HG02970 (cell line): ENCODE data around the gene SMAD6.

Experiments used
- ATAC-seq: cut with Tn5 transposase; IDR thresholded peaks from one replicate; pipeline ENCODE4 v1.9.1; 2021; ENCODE audit warnings: mild to moderate bottlenecking, moderate library complexity, moderate number of reproducible peaks; ENCODE audit not compliant: unreplicated experiment, low FRiP score

The SMAD6 gene

GRCh38 chr15:66831801-66832390, 129.9 kb downstream of the SMAD6 start:
- ATAC-seq: no peak
